K562 (cell line): ENCODE results near the gene AMH. TPM values are rescaled to one million over a fixed set of nuclear protein-coding genes. Genes with fewer than 3 reads are reported as not detected.

Experiments
- ATAC-seq: fragments of 200-7000 bp; cut with Tn5 transposase; 3 replicates; pipeline ENCODE4 v1.9.1; 2020; ENCODE audit warnings: moderate library complexity
- BruUV-seq: library from RNA; stranded (reverse); fragments of 400-500 nt; replicated peaks from 2 replicates; lab custom pipeline; 2021; lab: Mats Ljungman, UMichigan
- CTCF ChIA-PET: fragments of 300-600 bp; formaldehyde crosslinking; extraction: SDS; loops from one replicate; lab custom pipeline; 2021; ENCODE audit warnings: low intra/inter-chr PET ratio; lab: Yijun Ruan, JAX
- POLR2A ChIA-PET: fragments of 300-600, 350-650 bp; sonication (Branson Sonifier 250); formaldehyde crosslinking; extraction: SDS; loops from one replicate; lab custom pipeline; 2021; ENCODE audit warnings: antibody characterized with exemption, inconsistent platforms; lab: Yijun Ruan, JAX
- DNase-seq, 4 experiments: peaks; one replicate each; pipeline versions ENCODE4 v3.0.0 to v3.0.0-alpha.2; 2011 to 2018; ENCODE audit warnings: low spot score in 3 of 4, mixed read lengths in 3 of 4; ENCODE audit errors: extremely low read depth in 1 of 4
- FAIRE-seq: peaks from 2 replicates; lab custom pipeline; 2011; peaks lifted over from hg19 to GRCh38; lab: Jason Lieb, UNC
- H2AFZ ChIP-seq: 2 replicates; pipeline ENCODE4 v1.6.0; 2011; ENCODE audit warnings: low read depth, low read length, control low read depth, inconsistent platforms
- H3K27ac ChIP-seq: fragments of 200-600 bp; 3 replicates; pipeline ENCODE4 v1.8.0; 2011; ENCODE audit warnings: low read depth, mild to moderate bottlenecking, control low read depth, inconsistent platforms, low read length, moderate library complexity, mixed read lengths; ENCODE audit errors: extremely low read depth
- H3K27me3 ChIP-seq, 2 experiments: fragments of 300-600 bp in 1 of 2; 2 replicates in 1 of 2; 3 replicates in 1 of 2; pipeline versions ENCODE4 v1.6.0 to v1.8.0; 2011; ENCODE audit warnings: inconsistent platforms in 2 of 2, low read length in 2 of 2, mild to moderate bottlenecking in 1 of 2, mixed read lengths in 1 of 2, moderate library complexity in 1 of 2; ENCODE audit not compliant: control insufficient read depth in 2 of 2, insufficient read depth in 2 of 2
- H3K36me3 ChIP-seq: fragments of 300-600 bp; 3 replicates; pipeline ENCODE4 v1.8.0; 2011; ENCODE audit warnings: mild to moderate bottlenecking, low read length, inconsistent platforms; ENCODE audit not compliant: control insufficient read depth, insufficient read depth
- H3K4me1 ChIP-seq, 2 experiments: fragments of 200-600 bp in 1 of 2; replicated peaks in 1 of 2; 2 replicates in 1 of 2; 3 replicates in 1 of 2; pipeline versions ENCODE4 v1.5.1 to v1.8.0; 2011; ENCODE audit warnings: inconsistent platforms in 2 of 2, low read length in 2 of 2, mild to moderate bottlenecking in 1 of 2, mixed read lengths in 1 of 2, moderate library complexity in 1 of 2; ENCODE audit not compliant: control insufficient read depth in 2 of 2, insufficient read depth in 2 of 2
- H3K4me2 ChIP-seq: 2 replicates; pipeline ENCODE4 v1.6.1; 2011; ENCODE audit warnings: low read length, control low read depth, inconsistent platforms, mixed read lengths; ENCODE audit not compliant: insufficient read depth
- H3K4me3 ChIP-seq: fragments of 200-600 bp; sonication (generic), shearing (Covaris generic); 2 replicates; pipeline ENCODE4 v1.5.1; 2016; ENCODE audit warnings: control low read depth, inconsistent platforms
- H3K79me2 ChIP-seq: fragments of 200-600 bp; 3 replicates; pipeline ENCODE4 v1.8.0; 2011; ENCODE audit warnings: low read length, inconsistent platforms; ENCODE audit not compliant: control insufficient read depth, insufficient read depth
- H3K9ac ChIP-seq, 2 experiments: 2 replicates each; pipeline versions ENCODE4 v1.6.0 to v1.6.1; 2011; ENCODE audit warnings: low read depth in 2 of 2, low read length in 2 of 2, control low read depth in 1 of 2, inconsistent platforms in 1 of 2, mild to moderate bottlenecking in 1 of 2, mixed read lengths in 1 of 2; ENCODE audit not compliant: insufficient read depth in 1 of 2
- H3K9me1 ChIP-seq: one replicate; pipeline ENCODE4 v1.6.0; 2011; ENCODE audit warnings: inconsistent platforms, mild to moderate bottlenecking, low read length, moderate library complexity; ENCODE audit not compliant: control insufficient read depth, insufficient read depth
- H3K9me3 ChIP-seq: replicated peaks from 2 replicates; pipeline ENCODE4 v1.5.1; 2011; ENCODE audit warnings: low read depth, low read length, inconsistent platforms; ENCODE audit not compliant: control insufficient read depth, insufficient read depth
- H4K20me1 ChIP-seq: replicated peaks from 2 replicates; pipeline ENCODE4 v1.6.1; 2011; ENCODE audit warnings: low read length, inconsistent platforms, mixed read lengths; ENCODE audit not compliant: control insufficient read depth, insufficient read depth
- ATF1 ChIP-seq, 2 experiments: fragments of 450-650 bp in 1 of 2; IDR thresholded peaks; 2 replicates each; pipeline ENCODE4 v1.6.1; 2016; ENCODE audit warnings: missing compliant biosample characterization in 1 of 2, missing genetic modification characterization in 1 of 2
- BCOR ChIP-seq: fragments of 450-650 bp; IDR thresholded peaks from 2 replicates; pipeline ENCODE4 v1.6.1; 2016
- EGR1 ChIP-seq: fragments of 450-650 bp; conservative IDR thresholded peaks from 2 replicates; pipeline ENCODE4 v1.6.1; 2017; ENCODE audit warnings: mild to moderate bottlenecking
- GABPA ChIP-seq: fragments of 200-800 bp; sonication (Bioruptor generic); conservative IDR thresholded peaks from 2 replicates; pipeline ENCODE4 v1.6.1; 2016; ENCODE audit warnings: low read depth, missing genetic modification characterization, missing compliant biosample characterization
- KDM1A ChIP-seq, 2 experiments: fragments of 450-650 bp; IDR thresholded peaks; 2 replicates each; pipeline ENCODE4 v1.6.1; 2016; ENCODE audit warnings: mild to moderate bottlenecking in 2 of 2
- PHF8 ChIP-seq: fragments of 200-600 bp; sonication (generic); IDR thresholded peaks from 2 replicates; pipeline ENCODE4 v1.6.1; 2012; ENCODE audit warnings: mixed run types, mild to moderate bottlenecking, inconsistent platforms, low read length, moderate library complexity, borderline replicate concordance
- POLR2G ChIP-seq: fragments of 200-400 bp; formaldehyde crosslinking; IDR thresholded peaks from 2 replicates; pipeline ENCODE4 v1.6.1; 2017; ENCODE audit warnings: low read depth, mild to moderate bottlenecking, antibody characterized with exemption, low read length, moderate library complexity
- RAD21 ChIP-seq, 2 experiments: fragments of 250-450 bp in 1 of 2; fragments of 450-650 bp in 1 of 2; sonication (Bioruptor Pico) in 1 of 2; formaldehyde crosslinking in 1 of 2; IDR thresholded peaks in 1 of 2; conservative IDR thresholded peaks in 1 of 2; 2 replicates each; pipeline versions ENCODE4 v1.4.0 to v1.8.0; 2020 to 2022; ENCODE audit warnings: mild to moderate bottlenecking in 2 of 2, moderate library complexity in 1 of 2
- RBFOX2 ChIP-seq: fragments of 200-400 bp; formaldehyde crosslinking; IDR thresholded peaks from 2 replicates; pipeline ENCODE4 v1.6.1; 2017; ENCODE audit warnings: low read depth, mild to moderate bottlenecking, low read length, moderate library complexity
- RNF2 ChIP-seq: sonication (generic); IDR thresholded peaks from 2 replicates; pipeline ENCODE4 v1.6.1; 2016
- SMAD4 ChIP-seq: fragments of 250-450 bp; sonication (Bioruptor Pico); conservative IDR thresholded peaks from 2 replicates; pipeline ENCODE4 v1.8.0; 2021; ENCODE audit warnings: inconsistent platforms, mild to moderate bottlenecking, moderate library complexity
- UBTF ChIP-seq, 2 experiments: IDR thresholded peaks; 2 replicates each; pipeline ENCODE4 v1.6.1; 2012; ENCODE audit warnings: improper control_type of control experiment in 2 of 2, low read depth in 2 of 2, low read length in 2 of 2, borderline replicate concordance in 1 of 2
- VEZF1 ChIP-seq: fragments of 200-800 bp; sonication (Bioruptor generic); IDR thresholded peaks from 2 replicates; pipeline ENCODE4 v1.6.1; 2017; ENCODE audit warnings: missing genetic modification characterization, missing compliant biosample characterization
- WGBS: fragments of 100-300 bp; shearing (Covaris generic); methylation state at CpG from one replicate; pipeline ENCODE4 v1.1.6; 2016; ENCODE audit warnings: low coverage, mixed read lengths; ENCODE audit not compliant: insufficient coverage; ENCODE audit errors: missing lambda C conversion rate; 5-methylcytosine and 5-hydroxymethylcytosine counted together
- in situ Hi-C: fragments of 300-500 bp; cut with MboI; formaldehyde crosslinking; loops from 4 replicates; pipeline ENCODE4 v1.15.0; 2018; ENCODE audit warnings: inconsistent platforms, mixed read lengths
- intact Hi-C: fragments of 100-400 bp; cut with micrococcal nuclease; formaldehyde crosslinking; loops from 2 replicates; pipeline ENCODE4 v1.14.2; 2022
- polyA plus RNA-seq, 8 experiments: library from polyadenylated mRNA; depleted of rRNA in 4 of 8; stranded (reverse) in 5 of 8; unstranded in 3 of 8; fragments of >200 nt; fragmentation: Nextera tagmentation in 2 of 8; fragmentation: Illumina TruSeq in 1 of 8; extraction: Ambion mirVana in 2 of 8; extraction: Trizol in 1 of 8; gene quantifications; 2 replicates each; pipeline versions ENCODE4 v1.2.1 to v1.2.3, GENCODE V29; 2011 to 2014; ENCODE audit warnings: inconsistent platforms in 1 of 8, missing spikeins in 1 of 8
- total RNA-seq, 7 experiments: library from RNA; depleted of rRNA in 6 of 7; stranded (reverse); fragments of >200 nt in 6 of 7; fragmentation: Illumina TruSeq in 2 of 7; extraction: Trizol in 2 of 7; gene quantifications; 2 replicates each; pipeline versions ENCODE4 v1.2.1 to v1.2.3, GENCODE V29; 2011 to 2021; ENCODE audit warnings: low replicate concordance in 1 of 7

Gene AMH
- total and polyA plus RNA-seq, 9 of the 15 experiments (the other 6 are each of a cell fraction or from before 2014, with no cell fraction given): 0.29 to 27.4 (median 2.6) TPM; not detected in 2

- TF ChIP-seq EGR1: peak; percentile 29
- peak; percentile 83 for TF ChIP-seq BCOR
- TF ChIP-seq KDM1A (IDR thresholded peaks at IDR 0.05): peak in 1 of 2 experiments; percentile 67; a peak in 2 of 4 replicates
Observed at GRCh38 chr19:2281265-2282061, 32.3 kb downstream of the AMH start (continued).

GRCh38 chr19:2282062-2282861 lies 33.1 kb downstream of the AMH start, which contains the start of gene PEAK3:
PEAK3 (minus strand) TSS chr19:2282175; CDS start chr19:2280931, 1,244 bp downstream.
- CTCF ChIA-PET: no interaction called here
- TF ChIP-seq VEZF1 (CRISPR knock-in tag) (peak; percentile 76), GABPA (peak; percentile 54), POLR2G (peak; percentile 69), UBTF (IDR thresholded peaks at IDR 0.05; ENCODE audit: borderline replicate concordance in 1 of 2, low read depth in 2 of 2, low read length in 2 of 2) (peak in 1 of 2 experiments; percentile 84; a peak in 1 of 4 replicates), ATF1 (CRISPR knock-in tag; IDR thresholded peaks at IDR 0.05) (no peak), ATF1 (tag; IDR thresholded peaks at IDR 0.05) (0 out of 2 replicates have a peak, but pooled peaks have one; percentile 21), RBFOX2 (peak; percentile 61), EGR1 (no peak), PHF8 (peak; percentile 27; the same call in 1 of the 2 replicates), RNF2 (peak; percentile 26; the same call in 1 of the 2 replicates), SMAD4 (CRISPR knock-in tag) (peak; percentile 43; the same call in 1 of the 2 replicates), RAD21 (CRISPR knock-in tag; conservative IDR thresholded peaks at IDR 0.05 in 1 of 2, IDR thresholded peaks at IDR 0.05 in 1 of 2) (0 out of 4 replicates have a peak, but pooled peaks of 1 of the 2 experiments have one; percentile 15)

More at GRCh38 chr19:2282062-2282861, 33.1 kb downstream of the AMH start, which contains the start of gene PEAK3:
- Histone ChIP-seq H3K4me1 (peaks cover 0 to 27% of the 10 kb centered on the region in 2 experiments; a peak in 3 of 5 replicates), H3K4me3 (peak within 1 kb of the TSS; percentile 11; the same call in 1 of the 2 replicates), H3K9ac (peak within 1 kb of the TSS in 1 of 2 experiments; percentile 90; a peak in 3 of 4 replicates), H4K20me1 (no peaks in the 10 kb centered on the region), H3K4me2 (peak within 1 kb of the TSS; percentile 35), H3K27ac (peak within 1 kb of the TSS; percentile 10; the same call in 1 of the 3 replicates), H3K27me3 (no peaks in the 10 kb centered on the region), H3K9me3 (no peaks in the 10 kb centered on the region), H3K36me3 (no peaks in the 10 kb centered on the region), H3K9me1 (no peaks in the 10 kb centered on the region), H3K79me2 (no peaks in the 10 kb centered on the region), H2AFZ (peak within 1 kb of the TSS; percentile 49)
- no TSS peak for BruUV-seq
- FAIRE-seq (no peak), ATAC-seq (peak; percentile 86), DNase-seq (peak; percentile 56 to 75 (median 64))
- in situ Hi-C loops: loop anchor here (5.0 kb wide), 1 partner anchor 105 kb away; no protein-coding TSS in a partner anchor
- intact Hi-C loops: no loop called here
- 31% methylated on average over 23 of the region's 41 CpGs for WGBS
- POLR2A ChIA-PET: interaction anchor here (0.6 to 1.4 kb wide), 6 partner anchors 9 to 190 kb away, joined by 3 to 5 read pairs (median 3); no protein-coding TSS in a partner anchor
